ENCODE results near the gene PEX5.

Gene PEX5

GRCh38 chr12:7146906-7147305, 42.6 kb upstream of the PEX5 start:
- Histone ChIP-seq H3K4me3 (ENCODE audit: low read depth, low read length) (no peak overlapping the region), H3K4me1 (ENCODE audit: control insufficient read depth, insufficient read depth, low read length) (no peaks in the 10 kb centered on the region), H3K9me3 (ENCODE audit: control insufficient read depth, insufficient read depth, low read depth, low read length) (no peaks in the 10 kb centered on the region), H3K27ac (ENCODE audit: extremely low read depth, low read depth, low read length) (no peak overlapping the region), H3K36me3 (ENCODE audit: control insufficient read depth in 2 of 2, insufficient read depth in 1 of 2, low read length in 2 of 2) (peaks cover 7 to 74% of the 10 kb centered on the region in 2 experiments)
- POLR2A ChIA-PET = no interaction called here
- CTCF ChIA-PET = interaction anchor here (0.6 to 3.5 kb wide), 5 partner anchors 16 to 619 kb away, joined by 3 to 24 read pairs (median 5); partner anchors contain the start of gene C1RL
- TF ChIP-seq ZNF121 (tag by site-specific recombination; IDR thresholded peaks at IDR 0.05) (no peak), ZNF600 (tag by site-specific recombination; IDR thresholded peaks at IDR 0.05) (no peak), ZNF664 (tag by site-specific recombination; IDR thresholded peaks at IDR 0.05) (no peak), ZNF148 (tag by site-specific recombination; IDR thresholded peaks at IDR 0.05; ENCODE audit: borderline replicate concordance) (no peak), ZNF660 (tag by site-specific recombination; IDR thresholded peaks at IDR 0.05) (no peak), ZNF658 (tag by site-specific recombination; IDR thresholded peaks at IDR 0.05) (no peak), ZNF324 (tag by site-specific recombination; IDR thresholded peaks at IDR 0.05) (no peak), ZNF175 (tag by site-specific recombination; IDR thresholded peaks at IDR 0.05) (no peak), ZNF133 (tag by site-specific recombination; IDR thresholded peaks at IDR 0.05) (no peak), ZNF623 (tag by site-specific recombination; IDR thresholded peaks at IDR 0.05) (no peak)

GRCh38 chr12:7150356-7150755, 39.1 kb upstream of the PEX5 start:
- Histone ChIP-seq H3K4me1 (ENCODE audit: control insufficient read depth, insufficient read depth, low read length) (no peaks in the 10 kb centered on the region; the same call in 1 of the 2 replicates), H3K36me3 (ENCODE audit: control insufficient read depth in 2 of 2, insufficient read depth in 1 of 2, low read length in 2 of 2) (peaks cover 7 to 75% of the 10 kb centered on the region in 2 experiments), H3K4me3 (ENCODE audit: low read depth, low read length) (no peak overlapping the region), H3K9me3 (ENCODE audit: control insufficient read depth, insufficient read depth, low read depth, low read length) (no peaks in the 10 kb centered on the region), H3K27ac (ENCODE audit: extremely low read depth, low read depth, low read length) (no peak overlapping the region)
- POLR2A ChIA-PET = no interaction called here
- CTCF ChIA-PET = interaction anchor here (0.6 kb wide), 1 partner anchor 41 kb away, joined by 4 read pairs; no protein-coding TSS in a partner anchor
- TF ChIP-seq ZNF362 (tag by site-specific recombination; IDR thresholded peaks at IDR 0.05) (no peak), ZNF501 (tag by site-specific recombination; IDR thresholded peaks at IDR 0.05) (no peak), KLF16 (tag by site-specific recombination; IDR thresholded peaks at IDR 0.05) (no peak), YY2 (tag by site-specific recombination; IDR thresholded peaks at IDR 0.05) (no peak), ZSCAN18 (tag by site-specific recombination; IDR thresholded peaks at IDR 0.05) (no peak), ZNF645 (tag by site-specific recombination; IDR thresholded peaks at IDR 0.05) (no peak), ZNF510 (tag by site-specific recombination; IDR thresholded peaks at IDR 0.05; ENCODE audit: insufficient replicate concordance) (no peak), ZBTB17 (tag by site-specific recombination; IDR thresholded peaks at IDR 0.05) (no peak), ZNF138 (tag by site-specific recombination; IDR thresholded peaks at IDR 0.05; ENCODE audit: borderline replicate concordance) (no peak), ZNF174 (tag by site-specific recombination; IDR thresholded peaks at IDR 0.05) (no peak), ZNF223 (tag by site-specific recombination; IDR thresholded peaks at IDR 0.05) (no peak), INSM2 (tag by site-specific recombination; IDR thresholded peaks at IDR 0.05) (no peak), KLF8 (tag by site-specific recombination; IDR thresholded peaks at IDR 0.05) (no peak), SP7 (tag by site-specific recombination; IDR thresholded peaks at IDR 0.05) (no peak), ZBTB44 (tag by site-specific recombination; IDR thresholded peaks at IDR 0.05) (no peak), ZNF132 (tag by site-specific recombination; IDR thresholded peaks at IDR 0.05; ENCODE audit: borderline replicate concordance) (no peak)

All from HEK293 (cell line).